OCI-LY1 (cell line): ENCODE measurements around the gene NOP14.

Source experiments
- H2AFZ ChIP-seq: fragments of 200-600 bp; sonication (generic), shearing (Covaris generic); 2 replicates; pipeline ENCODE4 v1.6.0; 2014; ENCODE audit warnings: antibody characterized with exemption, mild to moderate bottlenecking, low read length
- H3F3A ChIP-seq: fragments of 200-600 bp; sonication (generic), shearing (Covaris generic); 2 replicates; pipeline ENCODE4 v1.6.0; 2014; ENCODE audit warnings: mild to moderate bottlenecking, antibody characterized with exemption, low read length, moderate library complexity; ENCODE audit not compliant: insufficient read depth
- H3K27ac ChIP-seq: fragments of 200-600 bp; sonication (generic); 2 replicates; pipeline ENCODE4 v1.5.1; 2014; ENCODE audit warnings: low read length, mixed run types, mild to moderate bottlenecking, low read depth; ENCODE audit not compliant: poor library complexity, severe bottlenecking
- H3K27me3 ChIP-seq: fragments of 200-600 bp; sonication (generic); 2 replicates; pipeline ENCODE4 v1.6.0; 2014; ENCODE audit warnings: antibody characterized with exemption, mild to moderate bottlenecking, low read length, moderate library complexity; ENCODE audit not compliant: insufficient read depth
- H3K36me3 ChIP-seq: fragments of 200-600 bp; sonication (generic); 2 replicates; pipeline ENCODE4 v1.6.1; 2014; ENCODE audit warnings: mild to moderate bottlenecking, antibody characterized with exemption, low read length, moderate library complexity, mixed read lengths; ENCODE audit not compliant: insufficient read depth
- H3K4me1 ChIP-seq: fragments of 200-600 bp; sonication (generic); 2 replicates; pipeline ENCODE4 v1.5.1; 2014; ENCODE audit warnings: mild to moderate bottlenecking, low read length, moderate library complexity; ENCODE audit not compliant: insufficient read depth, severe bottlenecking
- H3K4me2 ChIP-seq: fragments of 200-600 bp; sonication (generic), shearing (Covaris generic); 2 replicates; pipeline ENCODE4 v1.6.1; 2014; ENCODE audit warnings: low read length
- H3K4me3 ChIP-seq: fragments of 200-600 bp; sonication (generic); 2 replicates; pipeline ENCODE4 v1.5.1; 2014; ENCODE audit warnings: low read length, low read depth, mild to moderate bottlenecking, mixed read lengths; ENCODE audit not compliant: poor library complexity, severe bottlenecking
- H3K79me2 ChIP-seq: fragments of 200-600 bp; shearing (Covaris generic); 2 replicates; pipeline ENCODE4 v1.6.1; 2016; ENCODE audit warnings: mixed run types, low read length, mixed read lengths; ENCODE audit not compliant: insufficient read depth
- H3K9ac ChIP-seq: fragments of 200-600 bp; sonication (generic), shearing (Covaris generic); 2 replicates; pipeline ENCODE4 v1.6.1; 2014; ENCODE audit warnings: mild to moderate bottlenecking, low read length, mixed read lengths
- H3K9me2 ChIP-seq: fragments of 200-600 bp; sonication (generic), shearing (Covaris generic); 2 replicates; pipeline ENCODE4 v1.6.1; 2014; ENCODE audit warnings: low read depth, mild to moderate bottlenecking, low read length, mixed read lengths
- H3K9me3 ChIP-seq: fragments of 200-600 bp; shearing (Covaris generic); 2 replicates; pipeline ENCODE4 v1.6.1; 2014; ENCODE audit warnings: low read length, mixed read lengths
- H4K20me1 ChIP-seq: fragments of 200-600 bp; sonication (generic), shearing (Covaris generic); 2 replicates; pipeline ENCODE4 v1.6.0; 2016; ENCODE audit warnings: mild to moderate bottlenecking, low read length; ENCODE audit not compliant: insufficient read depth
- CTCF ChIP-seq: fragments of 200-600 bp; sonication (generic), shearing (Covaris generic); IDR thresholded peaks from 2 replicates; pipeline ENCODE4 v1.5.1; 2017; ENCODE audit warnings: mild to moderate bottlenecking, antibody characterized with exemption, low read length, moderate library complexity, mixed read lengths
- EZH2 ChIP-seq: fragments of 200-600 bp; sonication (generic), shearing (Covaris generic); IDR thresholded peaks from 2 replicates; pipeline ENCODE4 v1.8.0; 2017; ENCODE audit warnings: borderline replicate concordance, mixed run types, mild to moderate bottlenecking, antibody characterized with exemption, low read length, moderate library complexity, mixed read lengths

NOP14 gene

GRCh38 chr4:2963175-2963965 is at the start of gene NOP14, which contains the start of gene GRK4:
TSS of gene NOP14 (minus strand) at chr4:2963406. CDS start at chr4:2963319, 87 bp downstream.
TSS of gene GRK4 (plus strand) at chr4:2963571. CDS start at chr4:2964071, 500 bp downstream.
- H3K4me3 ChIP-seq: peak within 1 kb of the TSS; percentile 86
- TF ChIP-seq EZH2: no peak
- peaks cover 14% of the 10 kb centered on the region for H3K4me1 ChIP-seq
- H3K9me2 ChIP-seq: no peaks in the 10 kb centered on the region
- H3F3A ChIP-seq: no peaks in the 10 kb centered on the region
- H3K4me2 ChIP-seq: peak within 1 kb of the TSS; percentile 92
- peak within 1 kb of the TSS; percentile 74 for H3K27ac ChIP-seq
- H3K79me2 ChIP-seq: peaks cover 17% of the 10 kb centered on the region
- no peak within 1 kb of the TSS for H2AFZ ChIP-seq
- H3K27me3 ChIP-seq: no peaks in the 10 kb centered on the region
- peaks cover 11% of the 10 kb centered on the region; the same call in 1 of the 2 replicates for H3K36me3 ChIP-seq
- no peaks in the 10 kb centered on the region for H4K20me1 ChIP-seq
- no peaks in the 10 kb centered on the region for H3K9me3 ChIP-seq
- H3K9ac ChIP-seq: peak within 1 kb of the TSS; percentile 90

GRCh38 chr4:3011456-3012220 is 48.4 kb upstream of the NOP14 start:
- Histone ChIP-seq H3K27ac (no peak overlapping the region), H3K27me3 (no peaks in the 10 kb centered on the region), H3K79me2 (no peaks in the 10 kb centered on the region), H3K9me2 (no peaks in the 10 kb centered on the region), H3K4me3 (no peak overlapping the region), H3K9me3 (no peaks in the 10 kb centered on the region), H3K36me3 (no peaks in the 10 kb centered on the region), H3K9ac (no peak overlapping the region), H3K4me1 (no peaks in the 10 kb centered on the region), H2AFZ (no peak overlapping the region), H4K20me1 (no peaks in the 10 kb centered on the region), H3F3A (no peaks in the 10 kb centered on the region), H3K4me2 (no peak overlapping the region)
- TF ChIP-seq EZH2: no peak
- TF ChIP-seq CTCF: no peak

- Histone ChIP-seq H3K9ac (no peak overlapping the region), H3K36me3 (no peaks in the 10 kb centered on the region), H3K9me2 (no peaks in the 10 kb centered on the region), H3K4me2 (no peak overlapping the region), H2AFZ (no peak overlapping the region), H3K4me3 (no peak overlapping the region), H3K27ac (no peak overlapping the region), H3K4me1 (no peaks in the 10 kb centered on the region), H3K79me2 (no peaks in the 10 kb centered on the region), H3K27me3 (no peaks in the 10 kb centered on the region), H3K9me3 (no peaks in the 10 kb centered on the region), H3F3A (no peaks in the 10 kb centered on the region), H4K20me1 (no peaks in the 10 kb centered on the region)
- TF ChIP-seq CTCF: no peak
These were observed 47.8 kb upstream of the NOP14 start for GRCh38 chr4:3010998-3011397.
